Naive B cell (primary cell): Measurements from ENCODE around the gene NMS. TPM values are rescaled to one million over a fixed set of nuclear protein-coding genes. Genes with fewer than 3 reads are reported as not detected.
"Not testable (repeated sequence)": the region's sequence is repeated elsewhere in the genome, so short reads cannot be mapped to it uniquely, and the experiment has no call there.

ENCODE experiments used
- ATAC-seq, 2 donors: fragments of 150-1000 bp; cut with Tn5 transposase; 2 replicates each; pipeline ENCODE4 v1.10.0; 2021; ENCODE audit warnings: low read depth in 2 of 2, mild to moderate bottlenecking in 2 of 2, moderate library complexity in 2 of 2
- DNase-seq: peaks from one replicate; pipeline ENCODE4 v3.0.0; 2022
- H3K27ac Mint-ChIP-seq, 6 donors: one replicate each; pipeline ENCODE4 v1.8.0; 2020 to 2022; ENCODE audit warnings: mild to moderate bottlenecking in 6 of 6, mixed read lengths in 6 of 6, moderate library complexity in 5 of 6, inconsistent platforms in 2 of 6
- H3K27me3 Mint-ChIP-seq, 3 donors: one replicate each; pipeline ENCODE4 v1.8.0; 2021 to 2022; ENCODE audit warnings: mixed read lengths in 3 of 3, mild to moderate bottlenecking in 1 of 3
- H3K36me3 Mint-ChIP-seq, 2 donors: one replicate each; pipeline ENCODE4 v1.8.0; 2020 to 2022; ENCODE audit warnings: mixed read lengths in 2 of 2, inconsistent platforms in 1 of 2, mild to moderate bottlenecking in 1 of 2
- H3K4me1 Mint-ChIP-seq, 3 donors: one replicate each; pipeline ENCODE4 v1.8.0; 2020 to 2022; ENCODE audit warnings: mixed read lengths in 3 of 3, inconsistent platforms in 1 of 3, mild to moderate bottlenecking in 1 of 3, moderate library complexity in 1 of 3
- H3K4me3 Mint-ChIP-seq, 8 donors: one replicate each; pipeline ENCODE4 v1.8.0; 2020 to 2022; ENCODE audit warnings: mild to moderate bottlenecking in 8 of 8, mixed read lengths in 8 of 8, moderate library complexity in 8 of 8, inconsistent platforms in 2 of 8
- H3K9me3 Mint-ChIP-seq, 7 donors: one replicate each; pipeline ENCODE4 v1.8.0; 2020 to 2022; ENCODE audit warnings: mixed read lengths in 7 of 7, mild to moderate bottlenecking in 5 of 7, inconsistent platforms in 2 of 7, moderate library complexity in 1 of 7
- polyA plus RNA-seq, 6 donors: library from polyadenylated mRNA; unstranded; fragments of 300-500 nt; fragmentation: Illumina TruSeq; gene quantifications; one replicate each; pipeline ENCODE4 v1.2.3, GENCODE V29; 2021; ENCODE audit warnings: low read depth in 6 of 6

NMS gene
- polyA plus RNA-seq, 6 donors from 2014 or later: not detected

DNA sequence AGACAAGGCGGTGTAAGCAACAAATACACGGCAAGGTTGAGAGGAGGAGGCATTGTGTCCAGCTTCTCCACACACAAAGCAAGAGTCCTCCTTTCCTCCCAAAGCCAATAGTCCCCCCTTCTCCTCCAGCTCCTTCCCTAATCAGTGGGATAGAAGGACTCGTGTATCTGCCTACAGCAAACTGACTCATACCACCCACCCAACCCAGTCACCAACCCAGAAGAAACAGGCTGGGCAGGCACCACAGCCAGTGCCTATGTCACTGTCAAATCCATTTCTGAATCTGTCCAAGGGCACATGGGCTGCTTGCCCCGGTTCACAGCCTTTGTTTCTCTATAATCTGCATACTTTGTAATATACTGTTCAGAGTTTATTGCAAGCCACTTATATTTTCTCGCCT lies 19.2 kb upstream of the NMS start:
- Mint-ChIP-seq H3K9me3 (peaks cover 0 to 15% (median 5%) of the 10 kb centered on the region in 7 donors), H3K27me3 (peaks cover 4 to 9% (median 8%) of the 10 kb centered on the region in 3 donors), H3K4me1 (no peaks in the 10 kb centered on the region), H3K27ac (no peak overlapping the region), H3K4me3 (no peak overlapping the region), H3K36me3 (no peaks in the 10 kb centered on the region)
- DNase-seq: no peak
- no peak for ATAC-seq

DNA sequence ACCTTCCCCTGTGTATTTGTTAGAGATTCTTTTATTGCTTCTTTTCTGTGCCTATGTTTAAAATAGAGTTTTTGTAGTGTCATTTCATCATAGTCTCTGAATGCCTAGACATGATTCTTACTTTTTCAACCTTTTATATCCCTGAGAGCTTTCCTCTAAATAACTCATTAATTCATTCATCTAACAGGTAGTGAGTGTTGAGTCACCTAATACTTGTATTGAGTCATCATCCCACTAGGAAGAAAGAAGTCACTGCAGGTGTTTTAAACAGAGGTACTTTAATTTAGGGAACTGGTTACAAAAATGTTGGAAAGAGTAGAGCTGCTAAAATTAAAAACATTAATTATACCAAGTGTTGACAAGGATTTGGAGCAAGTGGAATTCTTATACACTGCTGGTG lies 18.5 kb upstream of the NMS start:
- ATAC-seq: no peak
- peaks cover 0 to 21% (median 7%) of the 10 kb centered on the region in 7 donors for H3K9me3 Mint-ChIP-seq
- H3K4me1 Mint-ChIP-seq: no peaks in the 10 kb centered on the region
- no peak overlapping the region for H3K27ac Mint-ChIP-seq
- peaks cover 4 to 9% (median 8%) of the 10 kb centered on the region in 3 donors for H3K27me3 Mint-ChIP-seq
- H3K4me3 Mint-ChIP-seq: no peak overlapping the region
- H3K36me3 Mint-ChIP-seq: no peaks in the 10 kb centered on the region
- DNase-seq: no peak

- DNase-seq: peak; percentile 3
- Mint-ChIP-seq H3K27ac (peak overlapping the region in 2 of 6 donors; percentile 49 to 84), H3K4me3 (peak overlapping the region in 2 of 8 donors; percentile 21 to 44), H3K27me3 (peaks cover 4 to 9% (median 8%) of the 10 kb centered on the region in 3 donors), H3K36me3 (no peaks in the 10 kb centered on the region), H3K4me1 (no peaks in the 10 kb centered on the region), H3K9me3 (peaks cover 0 to 40% (median 17%) of the 10 kb centered on the region in 7 donors)
- ATAC-seq: no peak
Observed at GRCh38 chr2:100453853-100454252, 16.4 kb upstream of the NMS start.

DNA sequence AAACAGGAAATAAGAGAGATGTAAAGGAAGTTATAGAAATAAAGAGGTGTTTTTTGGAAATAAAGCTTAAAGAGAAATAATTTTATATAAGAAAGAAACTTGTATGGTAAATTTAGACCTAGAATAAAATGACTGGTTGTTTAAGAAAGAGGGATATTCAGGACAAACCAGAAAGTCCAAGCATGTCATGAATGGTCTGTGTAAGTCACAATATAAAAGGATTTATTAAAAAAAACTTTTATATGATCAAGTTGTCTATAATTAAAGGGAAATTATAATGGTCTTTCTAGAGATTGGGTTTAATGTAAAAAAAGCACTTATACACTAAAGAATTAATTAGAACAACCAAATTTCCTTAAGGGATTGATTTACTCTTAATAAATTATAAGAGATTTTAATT lies 13.9 kb upstream of the NMS start:
- not testable (repeated sequence) for H3K27ac Mint-ChIP-seq, ATAC-seq, H3K4me1 Mint-ChIP-seq, H3K36me3 Mint-ChIP-seq, DNase-seq, H3K4me3 Mint-ChIP-seq
- H3K9me3 Mint-ChIP-seq: peaks cover 0 to 57% (median 30%) of the 10 kb centered on the region in 7 donors
- peaks cover 12 to 26% (median 18%) of the 10 kb centered on the region in 3 donors for H3K27me3 Mint-ChIP-seq

DNA sequence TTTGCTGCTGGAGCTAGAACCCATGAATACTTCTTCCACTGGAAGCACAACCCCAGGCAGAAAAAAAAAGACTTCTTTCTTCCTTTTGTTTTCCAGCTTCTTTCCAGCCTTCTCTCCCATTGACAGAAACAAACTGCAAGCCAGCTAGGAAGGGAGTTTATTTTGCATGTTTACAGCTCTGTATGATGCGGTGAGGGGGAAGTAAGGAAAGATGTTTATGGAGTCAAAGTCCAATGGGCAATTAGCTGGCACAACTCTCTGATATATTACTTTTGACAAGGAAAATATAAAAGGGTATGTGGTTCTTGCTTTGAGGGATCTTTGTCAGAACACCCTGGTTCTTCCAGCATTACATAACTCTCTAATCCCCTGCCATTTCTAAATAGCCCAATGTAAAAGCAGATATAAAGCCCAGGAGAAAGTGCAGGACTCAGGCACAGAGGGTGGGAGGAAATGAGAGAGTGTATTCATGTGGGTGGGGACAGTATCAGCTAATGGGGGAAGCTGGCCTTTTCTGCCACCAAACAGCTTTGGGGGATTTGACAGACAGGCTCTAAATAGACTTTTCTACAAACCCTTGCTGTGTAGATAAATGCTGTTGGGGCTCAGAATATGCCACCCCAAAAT lies 9.3 kb upstream of the NMS start:
- Mint-ChIP-seq H3K36me3 (peaks cover 0 to 4% of the 10 kb centered on the region in 2 donors), H3K27ac (no peak overlapping the region), H3K4me3 (no peak overlapping the region), H3K4me1 (no peaks in the 10 kb centered on the region), H3K27me3 (peaks cover 17 to 37% (median 26%) of the 10 kb centered on the region in 3 donors), H3K9me3 (peaks cover 0 to 43% (median 24%) of the 10 kb centered on the region in 7 donors)
- no peak for ATAC-seq
- no peak for DNase-seq

GRCh38 chr2:100470898-100471514 lies 724 bp downstream of the NMS start:
- no peak overlapping the region for H3K4me3 Mint-ChIP-seq
- no peak for ATAC-seq
- no peaks in the 10 kb centered on the region for H3K36me3 Mint-ChIP-seq
- no peaks in the 10 kb centered on the region for H3K4me1 Mint-ChIP-seq
- no peaks in the 10 kb centered on the region for H3K9me3 Mint-ChIP-seq
- DNase-seq: no peak
- H3K27ac Mint-ChIP-seq: no peak overlapping the region
- peaks cover 31 to 49% (median 49%) of the 10 kb centered on the region in 3 donors for H3K27me3 Mint-ChIP-seq

- Mint-ChIP-seq H3K4me3 (no peak overlapping the region), H3K27me3 (peaks cover 26 to 47% (median 45%) of the 10 kb centered on the region in 3 donors), H3K9me3 (no peaks in the 10 kb centered on the region), H3K27ac (no peak overlapping the region), H3K4me1 (no peaks in the 10 kb centered on the region), H3K36me3 (no peaks in the 10 kb centered on the region)
- DNase-seq (no peak), ATAC-seq (no peak)
Observed at GRCh38 chr2:100476606-100477005, 6.3 kb downstream of the NMS start.

DNA sequence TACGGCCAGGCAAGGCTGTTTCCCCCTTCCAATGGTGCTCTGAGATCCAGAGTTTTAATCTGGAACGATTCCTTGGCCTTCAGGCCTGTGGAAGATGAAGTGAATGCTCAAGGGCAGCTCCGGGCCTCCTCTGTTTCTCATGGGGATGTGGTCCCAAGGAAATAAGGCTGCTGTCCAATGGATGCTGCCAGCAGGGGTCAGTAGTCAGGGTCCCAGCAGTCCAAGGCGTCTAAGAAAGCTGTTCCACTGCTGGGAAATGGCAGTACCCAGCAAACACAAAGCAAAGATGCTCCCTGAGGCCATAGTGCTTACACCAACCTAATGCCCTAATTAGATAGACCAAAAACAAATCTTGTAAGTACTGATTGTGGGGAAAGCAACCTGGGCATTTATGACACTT lies 12.5 kb downstream of the NMS start:
- peaks cover 28 to 52% (median 40%) of the 10 kb centered on the region in 3 donors for H3K27me3 Mint-ChIP-seq
- peaks cover 0 to 4% of the 10 kb centered on the region in 2 donors for H3K36me3 Mint-ChIP-seq
- H3K9me3 Mint-ChIP-seq: no peaks in the 10 kb centered on the region
- no peak overlapping the region for H3K27ac Mint-ChIP-seq
- no peak for ATAC-seq
- H3K4me1 Mint-ChIP-seq: no peaks in the 10 kb centered on the region
- DNase-seq: no peak
- no peak overlapping the region for H3K4me3 Mint-ChIP-seq

DNA sequence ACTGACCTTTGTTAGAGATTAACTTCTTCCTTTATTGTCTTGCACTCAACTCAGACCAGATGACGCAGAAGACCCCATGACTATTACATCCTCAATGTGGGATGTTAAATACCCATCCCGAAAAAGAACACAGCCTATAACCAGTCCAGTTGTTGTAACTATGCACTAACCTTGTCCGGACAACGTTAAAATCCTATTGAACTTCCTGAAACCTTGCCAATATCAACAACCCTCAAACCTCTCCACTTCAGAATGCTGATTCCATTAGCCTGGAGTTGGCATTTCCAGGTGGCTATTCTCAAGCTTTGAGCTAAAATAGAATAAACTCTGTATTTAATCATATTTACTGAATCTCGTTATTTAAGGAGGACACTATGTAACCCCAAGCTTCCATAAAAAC lies 13.6 kb downstream of the NMS start:
- Mint-ChIP-seq H3K9me3 (no peaks in the 10 kb centered on the region), H3K27ac (peak overlapping the region in 1 of 6 donors; percentile 23), H3K36me3 (peaks cover 0 to 4% of the 10 kb centered on the region in 2 donors), H3K4me3 (no peak overlapping the region), H3K4me1 (no peaks in the 10 kb centered on the region), H3K27me3 (peaks cover 20 to 48% (median 39%) of the 10 kb centered on the region in 3 donors)
- no peak for ATAC-seq
- no peak for DNase-seq

DNA sequence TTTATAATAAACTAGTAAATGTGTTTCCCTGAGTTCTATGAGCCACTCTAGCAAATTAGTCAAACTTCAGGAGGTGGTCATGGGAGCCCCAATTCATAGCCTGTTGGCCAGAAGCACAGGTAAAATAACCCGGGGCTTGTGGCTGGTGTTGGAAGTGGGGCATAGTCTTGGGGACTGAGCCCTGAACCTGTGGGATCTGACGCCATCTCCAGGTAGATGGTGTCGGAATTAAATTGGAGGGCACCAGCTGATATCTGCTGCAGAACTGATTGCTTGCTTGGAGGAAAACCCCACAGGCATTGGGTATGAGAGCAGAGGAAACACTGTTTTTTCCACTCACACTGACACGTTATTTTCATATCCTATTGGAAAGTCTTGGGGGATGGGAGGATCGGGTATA lies 14.1 kb downstream of the NMS start:
- ATAC-seq (no peak), DNase-seq (no peak)
- Mint-ChIP-seq H3K27me3 (peaks cover 20 to 44% (median 40%) of the 10 kb centered on the region in 3 donors), H3K4me1 (no peaks in the 10 kb centered on the region), H3K9me3 (no peaks in the 10 kb centered on the region), H3K36me3 (peaks cover 0 to 4% of the 10 kb centered on the region in 2 donors), H3K27ac (no peak overlapping the region), H3K4me3 (no peak overlapping the region)

DNA sequence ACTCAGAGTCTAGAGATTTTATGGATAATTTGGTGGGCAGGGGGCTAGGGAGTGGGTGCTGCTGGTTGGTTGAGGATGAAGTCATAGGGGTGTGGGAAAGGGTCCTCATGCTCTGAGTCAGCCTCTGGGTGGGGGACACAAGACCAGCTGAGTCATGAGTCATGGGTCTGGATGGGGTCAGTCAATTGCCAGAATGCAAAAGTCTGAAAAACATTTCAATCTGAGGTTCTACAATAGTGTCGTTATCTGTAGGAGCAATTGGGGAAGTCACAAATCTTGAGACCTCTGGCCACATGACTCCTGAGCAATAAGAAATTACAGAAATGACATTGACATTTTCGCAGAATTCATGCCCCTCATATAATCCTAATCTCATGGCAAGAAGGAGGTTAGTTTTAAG lies 15.1 kb downstream of the NMS start:
- ATAC-seq: no peak
- no peak overlapping the region for H3K27ac Mint-ChIP-seq
- no peaks in the 10 kb centered on the region for H3K9me3 Mint-ChIP-seq

GRCh38 chr2:100494712-100495111 lies 24.4 kb downstream of the NMS start:
- Mint-ChIP-seq H3K36me3 (no peaks in the 10 kb centered on the region), H3K27ac (no peak overlapping the region), H3K4me3 (no peak overlapping the region), H3K27me3 (peaks cover 41 to 55% (median 48%) of the 10 kb centered on the region in 3 donors), H3K4me1 (no peaks in the 10 kb centered on the region), H3K9me3 (peaks cover 0 to 16% (median 13%) of the 10 kb centered on the region in 7 donors)
- ATAC-seq (no peak), DNase-seq (no peak)

More for the DNA sequence above, 15.1 kb downstream of the NMS start:
- no peaks in the 10 kb centered on the region for H3K4me1 Mint-ChIP-seq
- H3K36me3 Mint-ChIP-seq: peaks cover 0 to 4% of the 10 kb centered on the region in 2 donors
- peak overlapping the region in 1 of 8 donors; percentile 35 for H3K4me3 Mint-ChIP-seq
- no peak for DNase-seq
- H3K27me3 Mint-ChIP-seq: peaks cover 26 to 44% (median 38%) of the 10 kb centered on the region in 3 donors

GRCh38 chr2:100502782-100503181 lies 32.5 kb downstream of the NMS start:
- Mint-ChIP-seq H3K27me3 (peaks cover 40 to 57% (median 42%) of the 10 kb centered on the region in 3 donors), H3K36me3 (peaks cover 19 to 31% of the 10 kb centered on the region in 2 donors)

DNA sequence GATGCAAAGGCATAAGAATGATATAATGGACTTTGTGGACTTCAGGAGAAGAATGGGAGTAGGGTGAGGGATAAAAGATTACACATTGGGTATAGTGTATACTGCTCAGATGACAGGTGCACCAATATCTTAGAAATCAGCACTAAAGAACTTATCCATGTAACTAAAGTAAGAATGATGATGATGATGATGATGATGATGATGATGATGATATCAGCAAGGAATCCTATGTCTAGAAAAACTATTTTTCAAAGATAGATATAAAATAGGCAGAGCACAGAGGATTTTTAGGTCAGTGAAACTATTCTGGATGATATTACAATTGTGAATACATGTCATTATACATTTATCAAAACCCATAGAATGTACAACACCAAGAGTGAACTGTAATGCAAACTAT lies 34.3 kb downstream of the NMS start:
- Mint-ChIP-seq H3K4me3 (no peak overlapping the region), H3K36me3 (peaks cover 19 to 38% of the 10 kb centered on the region in 2 donors), H3K27ac (no peak overlapping the region), H3K9me3 (peaks cover 18 to 61% (median 46%) of the 10 kb centered on the region in 7 donors), H3K4me1 (no peaks in the 10 kb centered on the region), H3K27me3 (peaks cover 31 to 56% (median 49%) of the 10 kb centered on the region in 3 donors)
- ATAC-seq (no peak), DNase-seq (no peak)

More at GRCh38 chr2:100502782-100503181, 32.5 kb downstream of the NMS start:
- H3K27ac Mint-ChIP-seq: no peak overlapping the region
- H3K4me3 Mint-ChIP-seq: no peak overlapping the region
- DNase-seq: no peak
- ATAC-seq: no peak
- peaks cover 15 to 63% (median 49%) of the 10 kb centered on the region in 7 donors for H3K9me3 Mint-ChIP-seq
- no peaks in the 10 kb centered on the region for H3K4me1 Mint-ChIP-seq
